HG02610 (cell line): ENCODE measurements around the gene ERN2.

Experiments used
- ATAC-seq: cut with Tn5 transposase; IDR thresholded peaks from one replicate; pipeline ENCODE4 v1.9.1; 2021; ENCODE audit warnings: mild to moderate bottlenecking, moderate library complexity; ENCODE audit not compliant: unreplicated experiment

ERN2 gene

GRCh38 chr16:23689442-23690187 is 23.4 kb downstream of the ERN2 start:
- no peak for ATAC-seq

GRCh38 chr16:23687034-23687808 is 25.8 kb downstream of the ERN2 start:
- ATAC-seq = no peak

- no peak for ATAC-seq
Observed at GRCh38 chr16:23683487-23683886, 29.5 kb downstream of the ERN2 start.

- ATAC-seq = no peak
Observed at GRCh38 chr16:23682181-23682580, 30.8 kb downstream of the ERN2 start.

- ATAC-seq = no peak
Observed at GRCh38 chr16:23679986-23680336, 33.1 kb downstream of the ERN2 start.

GRCh38 chr16:23679274-23679985 is 33.6 kb downstream of the ERN2 start:
- no peak for ATAC-seq

- peak; percentile 85 for ATAC-seq
Observed at GRCh38 chr16:23678430-23679273, 34.4 kb downstream of the ERN2 start, which contains the start of gene PLK1. Gene PLK1 (plus strand): TSS chr16:23678889. CDS start chr16:23678933, 44 bp downstream.

GRCh38 chr16:23676924-23677480 is 36.0 kb downstream of the ERN2 start:
- no peak for ATAC-seq

GRCh38 chr16:23673971-23674614 is 38.9 kb downstream of the ERN2 start:
- ATAC-seq = no peak

- peak; percentile 98 for ATAC-seq
Observed at GRCh38 chr16:23670137-23670776, 42.8 kb downstream of the ERN2 start.

GRCh38 chr16:23668873-23669272 is 44.1 kb downstream of the ERN2 start:
- no peak for ATAC-seq

GRCh38 chr16:23668225-23668624 is 44.8 kb downstream of the ERN2 start:
- no peak for ATAC-seq

GRCh38 chr16:23667355-23667659 is 45.7 kb downstream of the ERN2 start:
- ATAC-seq = no peak

GRCh38 chr16:23666571-23667354 is 46.3 kb downstream of the ERN2 start:
- ATAC-seq = no peak

GRCh38 chr16:23663918-23664317 is 49.1 kb downstream of the ERN2 start:
- ATAC-seq = peak; percentile 83

GRCh38 chr16:23651943-23652468 is 61.0 kb downstream of the ERN2 start:
- ATAC-seq = peak; percentile 72

- ATAC-seq = no peak
Observed at GRCh38 chr16:23650674-23651416, 62.2 kb downstream of the ERN2 start.

- no peak for ATAC-seq
Observed at GRCh38 chr16:23642246-23642774, 70.7 kb downstream of the ERN2 start.
